ENCODE results near the gene SULT1C4.

SULT1C4 gene

GRCh38 chr2:108376774-108377173 lies 980 bp upstream of the SULT1C4 start:
- DNase-seq: no peak

- DNase-seq: no peak
These were observed 353 bp upstream of the SULT1C4 start for GRCh38 chr2:108377401-108377800.

GRCh38 chr2:108378851-108379250 lies 1.1 kb downstream of the SULT1C4 start:
- DNase-seq: no peak

DNA sequence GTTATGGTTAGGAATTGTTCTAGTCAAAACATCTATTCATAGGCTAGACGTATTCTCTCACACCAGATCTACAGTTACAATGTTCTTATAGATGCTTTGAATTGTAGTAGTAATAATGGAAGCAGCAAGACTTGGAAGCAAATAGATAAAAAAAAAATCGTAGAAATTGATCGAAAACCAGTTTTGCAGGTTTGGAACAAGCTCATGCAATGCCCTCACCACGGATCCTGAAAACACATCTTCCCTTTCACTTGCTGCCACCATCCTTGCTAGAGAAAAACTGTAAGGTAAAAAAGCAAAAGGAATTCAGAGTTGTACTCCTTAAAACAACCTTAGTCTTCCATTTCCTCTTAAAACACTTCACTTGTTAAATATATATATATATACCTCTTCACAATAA lies 4.4 kb downstream of the SULT1C4 start:
- no peak for DNase-seq

DNA sequence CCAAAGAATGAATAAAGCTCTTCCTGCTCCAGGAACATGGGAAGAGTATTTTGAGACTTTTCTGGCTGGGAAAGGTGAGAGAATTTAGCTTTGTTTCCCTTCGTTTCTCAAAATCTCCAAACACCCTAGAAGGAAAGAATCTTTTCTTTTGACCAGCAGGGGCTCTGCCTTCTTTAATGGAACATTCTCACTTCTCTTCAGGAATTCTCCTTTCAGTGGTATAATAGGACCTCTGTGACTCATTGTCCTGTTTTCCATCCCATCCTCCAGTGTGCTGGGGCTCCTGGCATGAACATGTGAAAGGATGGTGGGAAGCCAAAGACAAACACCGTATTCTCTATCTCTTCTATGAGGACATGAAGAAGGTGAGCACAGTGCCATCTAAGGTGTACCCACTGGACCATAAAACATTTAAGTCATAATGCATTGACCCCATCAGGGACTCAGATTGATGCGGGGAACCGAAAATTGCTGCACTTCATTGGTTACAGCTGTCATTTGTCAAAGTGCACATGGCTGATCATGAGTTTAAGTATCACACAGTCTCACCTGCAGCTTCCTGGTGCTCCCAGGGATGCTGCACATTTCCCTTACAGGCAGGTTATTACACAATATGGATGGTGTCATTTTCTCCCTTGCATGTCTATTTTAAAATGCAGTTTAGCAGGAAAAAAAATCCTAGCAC lies 5.5 kb downstream of the SULT1C4 start:
- DNase-seq: no peak

GRCh38 chr2:108384662-108385393 lies 7.1 kb downstream of the SULT1C4 start:
- no peak for DNase-seq

GRCh38 chr2:108385411-108386071 lies 7.8 kb downstream of the SULT1C4 start:
- DNase-seq: no peak

- no peak for DNase-seq
These were observed 10.3 kb downstream of the SULT1C4 start for GRCh38 chr2:108388045-108388444.

DNA sequence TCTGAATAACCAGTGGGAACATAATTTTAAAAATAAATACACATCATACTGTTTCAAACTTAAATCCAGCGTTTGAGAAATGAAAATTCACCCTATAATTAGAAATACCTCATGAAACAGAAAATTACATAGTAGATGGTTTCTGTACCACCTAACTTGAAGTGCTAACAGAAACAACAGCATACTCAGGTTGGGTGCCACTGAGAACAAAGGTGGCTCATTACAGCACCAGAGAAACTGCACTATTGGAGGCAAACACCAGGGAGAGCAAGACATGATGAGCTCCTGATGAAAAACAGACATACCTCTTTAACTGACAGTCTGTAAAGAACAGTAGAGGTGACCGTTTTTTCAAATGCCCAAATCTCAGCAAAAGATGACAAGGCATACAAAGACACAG lies 12.6 kb downstream of the SULT1C4 start:
- no peak for DNase-seq

DNA sequence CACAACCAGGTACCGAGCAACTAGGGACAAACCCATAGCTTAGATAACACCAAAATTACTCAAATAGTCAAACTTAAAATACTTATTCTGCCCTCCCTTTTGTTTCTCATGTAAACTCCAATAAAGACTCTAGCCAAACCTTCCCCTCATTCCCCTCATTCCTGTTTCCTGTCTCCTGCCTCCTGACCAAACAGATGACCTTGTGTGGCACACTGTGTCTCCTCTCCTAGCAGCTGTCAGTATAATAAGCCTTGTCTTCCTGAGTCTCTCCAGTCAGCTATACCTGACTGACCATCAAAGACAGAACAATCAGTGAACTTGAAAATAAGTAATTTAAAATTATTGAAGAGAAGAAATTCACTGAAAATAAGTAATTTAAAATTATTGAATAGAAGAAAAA lies 14.3 kb downstream of the SULT1C4 start:
- no peak for DNase-seq

DNA sequence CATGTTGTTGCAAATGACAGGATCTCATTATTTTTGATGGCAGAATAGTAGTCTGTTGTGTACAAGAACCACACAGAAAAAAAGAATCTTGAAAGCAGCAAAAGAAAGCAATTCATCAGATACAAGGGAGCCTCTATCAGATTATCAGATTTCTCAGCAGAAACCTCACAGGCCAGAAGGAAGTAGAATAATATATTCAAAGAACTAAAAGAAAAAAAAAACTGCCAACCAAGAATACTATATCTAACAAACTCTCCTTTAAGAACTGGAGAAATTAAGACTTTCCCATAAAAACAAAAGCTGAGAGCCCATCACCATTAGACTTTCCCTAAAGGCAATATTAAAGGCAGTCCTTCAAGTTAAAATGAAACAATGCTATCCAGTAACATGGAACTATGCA lies 15.4 kb downstream of the SULT1C4 start:
- no peak for DNase-seq

DNA sequence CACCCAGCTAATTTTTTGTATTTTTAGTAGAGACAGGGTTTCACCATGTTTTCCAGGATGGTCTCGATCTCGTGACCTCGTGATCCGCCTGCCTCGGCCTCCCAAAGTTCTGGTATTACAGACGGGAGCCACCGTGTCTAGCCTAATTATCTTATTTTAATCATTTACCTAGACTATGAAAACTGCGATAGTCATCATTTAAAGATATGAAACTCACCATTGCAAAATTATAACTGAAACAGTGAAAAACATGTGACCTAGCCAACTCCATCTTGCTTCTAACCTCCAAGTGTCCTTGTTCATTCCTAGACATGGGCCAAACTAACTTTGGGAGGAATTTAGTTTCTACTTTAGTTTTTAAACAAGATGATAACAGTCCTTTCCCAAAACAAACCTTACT lies 17.4 kb downstream of the SULT1C4 start:
- no peak for DNase-seq

DNA sequence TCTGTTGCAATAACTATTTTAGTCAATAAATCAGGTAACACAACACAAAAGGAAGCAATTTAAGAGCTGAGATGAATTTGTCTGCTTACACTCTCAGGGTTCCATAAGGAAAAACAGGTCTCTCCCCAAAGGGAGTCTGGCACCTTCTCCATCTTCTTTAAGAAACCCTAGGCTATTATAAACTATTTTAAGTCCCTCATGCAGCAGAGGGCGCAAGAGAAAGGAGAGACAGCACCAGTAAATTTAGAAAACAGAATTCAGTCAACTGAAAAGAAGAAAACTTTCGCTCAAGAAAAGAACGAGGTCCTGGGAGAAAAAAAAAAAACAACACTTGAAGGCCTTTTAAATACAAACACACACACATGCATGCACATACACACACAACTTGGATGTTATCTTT lies 19.1 kb downstream of the SULT1C4 start:
- no peak for DNase-seq

- DNase-seq: no peak
These were observed 21.7 kb downstream of the SULT1C4 start for GRCh38 chr2:108399479-108399878.

GRCh38 chr2:108401800-108402199 lies 24.0 kb downstream of the SULT1C4 start:
- DNase-seq: no peak

GRCh38 chr2:108403494-108403893 lies 25.7 kb downstream of the SULT1C4 start:
- DNase-seq: no peak

DNA sequence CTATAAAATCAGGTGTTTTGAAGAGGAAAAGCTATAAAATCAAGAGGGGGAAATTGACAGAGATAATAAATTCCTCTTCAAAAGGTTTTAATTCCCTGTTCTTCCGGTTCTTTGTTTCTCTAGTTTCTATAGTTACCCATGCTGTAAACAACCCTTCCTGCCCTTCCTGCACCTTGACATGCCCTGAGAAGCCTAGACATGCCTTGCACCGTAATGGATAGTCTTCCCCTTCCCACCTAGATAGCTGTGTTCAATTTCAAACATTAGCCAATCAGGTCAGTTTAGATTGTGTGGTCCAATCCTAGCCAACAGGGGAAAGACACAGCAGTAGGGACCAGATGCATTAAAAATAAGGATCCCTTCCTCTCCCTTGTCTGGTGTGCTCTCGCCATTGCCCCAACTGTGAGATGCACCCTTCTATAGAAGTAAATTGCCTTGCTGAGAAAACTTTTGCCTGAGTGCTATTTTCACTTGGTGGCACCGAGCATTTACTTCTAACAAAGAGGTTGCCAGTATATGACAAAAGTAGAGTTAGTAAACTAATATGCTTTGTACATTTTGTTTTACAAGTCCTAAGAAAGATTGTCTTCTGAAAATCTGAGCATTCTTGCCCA lies 27.1 kb downstream of the SULT1C4 start:
- DNase-seq: no peak

DNA sequence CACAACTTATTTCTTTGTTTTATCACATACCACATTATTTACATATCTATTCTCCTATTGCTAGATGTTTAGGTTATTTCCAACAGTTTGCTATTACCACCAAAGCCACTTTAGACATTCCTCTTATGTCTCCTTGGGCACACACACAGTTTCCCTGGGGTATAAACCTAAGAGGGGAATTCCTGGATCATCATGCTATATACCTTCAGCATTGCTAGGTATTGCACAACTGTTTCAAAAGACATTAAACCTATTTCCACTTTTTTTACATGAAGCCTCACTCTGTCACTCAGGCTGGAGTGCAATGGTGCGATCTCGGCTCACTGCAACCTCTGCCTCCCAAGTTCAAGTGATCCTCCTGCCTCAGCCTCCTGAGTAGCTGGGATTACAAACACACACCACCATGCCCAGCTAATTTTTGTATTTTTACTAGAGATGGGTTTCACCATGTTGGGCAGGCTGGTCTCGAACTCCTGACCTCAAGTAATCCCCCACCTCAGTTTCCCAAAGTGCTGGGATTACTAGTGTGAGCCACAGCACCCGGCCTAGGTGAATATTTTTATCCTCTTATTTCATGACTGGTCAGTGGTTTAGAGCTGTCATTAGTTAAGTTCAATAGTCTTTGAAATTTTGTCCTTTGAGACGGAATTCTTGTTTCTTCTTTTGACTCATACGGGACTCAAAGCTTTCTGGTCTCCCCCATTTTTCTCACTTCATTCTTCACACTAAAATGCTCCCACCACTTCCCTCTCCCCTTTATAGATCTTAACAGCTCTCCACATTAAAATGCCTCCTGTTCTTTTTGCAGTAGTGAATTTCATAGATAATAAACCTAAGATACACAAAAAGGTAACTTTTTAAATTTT lies 30.3 kb downstream of the SULT1C4 start:
- no peak for DNase-seq

DNA sequence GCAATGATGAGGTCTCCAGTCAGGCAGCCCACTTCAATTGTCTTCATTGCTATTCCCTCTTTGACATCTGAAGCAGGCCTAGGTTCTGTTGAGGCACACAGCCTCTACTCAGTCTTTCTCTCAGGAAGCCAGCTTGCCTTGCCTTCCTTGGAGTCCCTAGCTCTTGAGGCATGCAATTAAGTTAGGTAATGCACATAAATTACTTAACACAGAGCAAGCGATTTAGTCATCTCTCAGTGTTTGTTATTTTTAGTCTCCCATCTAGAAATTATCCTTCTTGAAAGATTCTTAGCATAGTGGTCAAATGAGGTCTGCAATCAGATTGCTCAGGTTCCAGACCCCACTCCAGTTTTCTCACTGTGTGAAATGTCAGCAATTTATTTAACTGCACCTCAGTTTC lies 32.0 kb downstream of the SULT1C4 start:
- DNase-seq: no peak

- DNase-seq: no peak
These were observed 35.4 kb downstream of the SULT1C4 start for GRCh38 chr2:108412995-108413710.

GRCh38 chr2:108413711-108414095 lies 35.9 kb downstream of the SULT1C4 start:
- no peak for DNase-seq

- DNase-seq: no peak
These were observed 36.6 kb downstream of the SULT1C4 start for GRCh38 chr2:108414256-108414876.

All from NCI-H510A (cell line).